Stimulated activated CD4-positive, alpha-beta T cell treated with anti-CD3 and anti-CD28 coated beads, TNF-alpha, amount 100 ng/mL, for 24 hours (primary cell): ENCODE measurements around the gene ZNF329.
"Not testable (repeated sequence)": the region's sequence is repeated elsewhere in the genome, so short reads cannot be mapped to it uniquely, and the experiment has no call there.

Source experiments
- DNase-seq, 3 experiments: peaks; one replicate each; pipeline ENCODE4 v3.0.0-alpha.2; 2020; ENCODE audit warnings: low read depth in 3 of 3

The ZNF329 gene

DNA sequence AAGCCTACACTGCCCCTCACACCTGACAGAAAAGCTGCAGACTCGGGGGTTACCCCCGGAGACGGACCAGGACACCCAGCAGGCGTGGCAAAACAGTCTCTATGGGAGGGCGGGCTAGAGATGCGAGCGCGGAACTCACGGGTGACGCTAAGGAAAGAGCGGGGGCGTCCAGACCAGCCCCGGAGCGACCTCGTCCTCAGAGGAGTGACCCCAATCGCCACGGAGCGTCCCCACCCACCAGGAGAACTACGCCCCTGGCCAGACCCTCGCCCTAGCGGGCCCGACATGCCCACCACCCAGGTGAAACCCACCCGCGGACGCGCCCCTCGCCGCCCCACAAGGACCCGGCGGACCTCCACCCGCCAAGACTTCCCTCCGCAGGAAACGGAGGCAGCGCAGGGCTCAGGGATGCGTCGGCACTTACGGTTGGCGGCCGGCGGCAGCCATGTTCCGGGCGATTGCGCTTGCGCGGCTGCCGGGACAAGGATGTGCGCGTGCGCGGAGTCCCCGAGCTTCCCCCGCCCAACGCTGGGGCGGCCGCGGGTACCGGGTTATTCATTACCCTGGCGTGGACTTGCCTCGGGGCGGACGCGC is at the start of gene ZNF329:
Gene ZNF329, minus strand, starts transcription at position 462 of the 594 bp plus-strand sequence. CDS start 21,286 bp downstream, outside the sequence.
- peak; percentile 87 to 90 (median 88) for DNase-seq

DNA sequence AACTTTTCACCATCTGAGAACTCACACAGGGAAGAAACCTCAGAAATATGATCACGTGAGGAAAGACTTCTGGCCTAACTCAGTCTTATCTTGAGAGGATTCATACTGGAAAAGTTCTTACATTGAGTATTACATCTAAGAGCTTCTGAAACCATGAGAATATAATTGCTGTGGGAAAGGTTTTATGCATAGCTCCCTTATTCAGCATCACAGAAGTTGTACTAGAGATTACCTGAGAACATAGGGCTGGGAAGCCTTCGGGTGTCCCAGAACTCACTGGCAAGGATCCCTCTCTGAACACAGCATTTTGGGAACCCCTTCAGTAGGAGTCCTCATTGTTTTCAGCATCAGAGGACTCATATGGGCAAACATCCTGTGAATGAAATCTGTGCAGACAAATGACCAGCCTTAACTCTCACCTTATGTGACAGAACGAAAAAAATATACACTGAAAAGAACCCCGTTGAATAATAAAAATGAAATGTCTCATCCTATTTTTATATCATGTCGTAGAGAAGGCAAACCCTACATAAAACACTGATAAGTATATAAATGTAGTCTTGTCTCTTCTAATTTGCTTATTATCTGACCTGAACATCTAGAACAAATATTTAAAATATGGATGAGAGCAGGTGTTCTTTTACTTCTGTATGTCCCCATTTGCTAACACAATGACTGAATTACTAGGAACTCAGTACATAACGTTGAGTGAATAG is 46.5 kb upstream of the ZNF329 start:
- DNase-seq = no peak

DNA sequence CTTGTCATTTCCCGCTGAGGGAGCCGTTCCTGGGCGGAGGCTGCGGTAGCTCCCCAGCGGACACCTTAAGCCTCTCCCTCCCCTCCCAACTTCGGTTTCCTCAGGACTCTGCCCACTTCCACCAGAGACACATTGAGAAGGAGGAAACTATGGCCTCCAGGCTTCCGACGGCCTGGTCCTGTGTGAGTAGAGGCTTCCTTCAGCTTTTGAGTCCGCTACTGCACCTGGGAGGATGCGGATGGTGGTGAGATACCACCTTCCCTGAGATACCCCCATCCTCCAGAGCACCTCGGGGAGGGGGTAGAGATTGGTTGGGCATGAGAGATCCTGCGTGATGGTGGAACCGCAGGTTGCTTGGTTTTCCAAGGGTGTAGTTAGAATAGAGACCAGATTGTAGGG is 33.2 kb upstream of the ZNF329 start:
- peak in 1 of 3 experiments; percentile 30 for DNase-seq

DNA sequence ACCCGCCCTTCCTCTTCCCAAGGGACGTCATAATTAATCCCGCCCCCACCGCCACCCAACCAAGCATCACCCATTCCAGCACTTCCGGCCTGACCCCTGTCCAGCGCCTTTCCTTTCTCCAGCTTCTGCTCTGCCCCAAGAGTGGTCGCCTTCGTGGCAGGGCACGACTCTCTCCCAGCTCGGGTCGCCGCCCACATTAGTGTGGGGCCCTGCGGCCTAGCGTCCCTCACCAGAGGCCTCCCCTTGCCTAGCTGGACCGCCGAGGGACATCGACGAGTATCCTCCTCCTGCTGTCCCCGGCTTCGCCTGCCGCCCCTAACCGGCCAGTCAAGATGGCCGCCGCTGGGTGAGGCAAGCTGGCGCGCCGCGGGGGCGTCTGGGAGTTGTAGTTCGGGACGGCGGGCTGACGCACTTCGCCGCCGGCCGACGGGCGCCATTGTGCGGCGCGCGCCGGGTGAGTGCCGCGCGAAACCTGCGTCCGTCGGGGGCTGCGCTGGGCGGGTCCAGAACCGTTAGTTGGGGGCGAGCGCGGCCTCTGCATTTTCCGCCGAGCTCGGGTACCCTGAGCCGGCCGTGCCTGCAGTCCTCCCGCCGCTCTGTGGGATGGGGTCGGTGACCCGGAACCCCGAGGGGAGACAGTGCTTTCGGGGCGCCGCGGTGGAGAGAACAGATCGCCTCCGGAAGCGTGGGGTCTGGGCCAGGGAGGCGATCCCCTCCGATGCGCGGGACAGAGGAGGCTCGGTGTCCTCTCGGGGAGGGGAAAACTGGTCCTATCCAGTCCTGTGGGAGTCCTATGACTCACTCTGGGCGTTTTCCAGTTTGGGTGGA is 32.6 kb upstream of the ZNF329 start, which contains the start of gene ZNF274:
Gene ZNF274, plus strand, starts transcription at position 73 of the 828 bp plus-strand sequence. CDS start 905 bp downstream, outside the sequence.
- DNase-seq = peak; percentile 85 to 92 (median 87)

DNA sequence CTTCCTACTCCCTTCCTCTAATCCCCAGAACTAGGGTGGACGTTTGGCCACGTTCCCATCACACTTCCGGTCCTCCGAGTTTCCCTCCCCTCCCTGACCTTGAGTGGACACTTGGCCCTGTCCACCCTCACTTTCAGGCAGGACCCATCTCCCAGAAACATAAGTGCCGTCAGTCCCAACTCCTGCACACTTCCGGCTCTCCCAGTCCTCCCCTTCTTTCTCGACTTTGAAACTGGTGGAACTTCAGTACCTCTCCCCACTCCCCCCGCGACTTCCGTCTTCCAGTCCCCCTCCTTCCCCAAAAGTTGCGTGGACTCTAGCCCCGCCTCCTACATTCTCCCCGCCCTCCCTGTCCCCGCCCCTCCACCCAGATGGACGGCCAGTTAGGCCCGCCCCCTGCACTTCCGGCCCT is 32.0 kb upstream of the ZNF329 start:
- DNase-seq = peak; percentile 71 to 84 (median 82)

DNA sequence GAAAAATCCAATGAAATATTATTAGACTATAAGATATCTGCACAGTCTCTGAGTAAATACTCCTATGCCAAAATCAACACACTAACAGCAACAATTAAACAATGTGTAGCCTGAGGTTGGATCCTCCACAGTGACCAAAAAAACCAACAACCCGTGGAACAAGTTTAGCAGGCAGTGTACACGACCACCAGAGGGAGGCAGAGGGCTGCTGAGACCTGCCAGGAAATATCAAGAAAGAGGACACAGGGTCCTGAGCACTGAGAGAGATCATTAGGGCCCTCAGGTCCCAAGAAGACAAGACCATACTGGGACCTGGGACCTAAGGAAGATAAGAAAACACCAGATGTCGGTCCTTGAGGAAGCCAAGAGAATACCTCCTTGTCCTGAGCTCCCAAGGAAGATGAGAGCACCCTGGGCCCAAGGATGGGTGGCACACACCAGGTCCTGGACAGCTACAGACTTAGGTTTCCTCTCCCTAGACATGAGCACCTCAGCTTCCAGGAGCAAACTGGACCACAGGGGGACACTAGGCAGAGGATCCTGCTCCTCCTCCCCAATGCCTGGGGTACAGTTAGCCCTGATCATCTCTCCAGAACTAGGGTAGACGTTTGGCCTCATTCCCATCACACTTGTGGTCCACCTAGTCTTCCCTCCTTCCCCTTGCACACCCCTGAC is 31.4 kb upstream of the ZNF329 start:
- peak; percentile 9 to 60 (median 51) for DNase-seq

DNA sequence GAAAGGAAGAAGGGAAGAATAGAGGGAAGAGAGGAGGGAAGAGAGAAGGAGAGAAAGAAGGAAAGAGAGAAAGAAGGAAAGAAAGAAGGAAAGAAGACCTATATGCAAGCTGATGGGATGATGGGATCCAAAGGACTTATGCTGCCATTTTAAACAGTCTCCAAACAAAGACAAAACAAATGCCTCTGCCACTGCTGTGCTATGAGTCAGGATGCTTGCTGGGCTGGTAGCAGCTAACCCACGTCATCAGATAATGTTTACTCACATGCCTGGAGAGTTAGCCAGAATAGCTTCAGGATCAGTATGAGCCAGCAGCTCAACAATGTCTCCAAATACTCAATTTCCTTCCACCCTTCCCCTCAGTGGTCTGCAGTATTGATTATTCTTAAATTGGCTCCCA is 20.3 kb upstream of the ZNF329 start:
- no peak for DNase-seq

DNA sequence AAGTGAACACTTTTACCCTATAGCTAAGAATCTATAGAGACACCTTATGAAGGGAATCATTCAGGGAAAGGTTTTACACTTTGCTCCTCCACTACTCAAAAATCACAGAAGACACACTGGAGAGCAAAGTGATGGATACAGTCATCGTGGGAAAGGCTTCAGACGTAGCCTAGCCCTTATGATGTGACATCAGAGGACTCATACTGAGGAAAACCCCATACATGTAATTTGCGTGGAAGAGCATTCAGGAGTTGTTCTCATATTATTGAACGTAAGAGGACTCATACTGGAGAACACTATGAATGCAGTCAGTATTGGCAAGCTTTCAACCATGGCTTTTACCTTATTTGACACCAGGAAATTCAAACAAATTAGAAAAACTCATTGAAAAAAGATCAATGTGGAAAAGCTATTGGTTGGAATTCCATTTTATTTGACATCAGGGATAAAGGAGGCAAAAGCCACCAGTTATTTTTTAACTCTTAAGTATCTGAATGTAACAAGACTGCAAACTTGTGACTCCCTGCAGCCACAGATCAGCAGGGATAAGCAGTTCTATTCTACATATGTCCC is 16.2 kb upstream of the ZNF329 start:
- DNase-seq = no peak

DNA sequence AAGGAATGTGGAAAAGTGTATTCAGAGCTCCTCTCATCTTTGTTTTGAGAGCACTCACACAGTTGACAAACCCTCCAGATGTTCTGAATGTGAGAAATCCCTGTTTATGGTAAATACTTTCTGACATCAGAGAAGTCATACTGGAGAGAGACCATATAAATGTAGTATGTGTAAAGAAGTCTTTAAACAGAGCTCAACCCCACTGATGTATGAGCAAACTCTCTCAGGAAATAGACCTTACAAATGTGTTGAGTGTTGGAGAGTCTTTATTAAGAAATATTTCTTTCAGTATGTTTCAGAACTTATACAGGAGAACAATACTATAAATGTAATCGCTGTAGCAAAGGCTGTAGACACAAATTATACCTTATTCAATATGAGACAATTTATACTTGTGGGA is 15.7 kb upstream of the ZNF329 start:
- no peak for DNase-seq

DNA sequence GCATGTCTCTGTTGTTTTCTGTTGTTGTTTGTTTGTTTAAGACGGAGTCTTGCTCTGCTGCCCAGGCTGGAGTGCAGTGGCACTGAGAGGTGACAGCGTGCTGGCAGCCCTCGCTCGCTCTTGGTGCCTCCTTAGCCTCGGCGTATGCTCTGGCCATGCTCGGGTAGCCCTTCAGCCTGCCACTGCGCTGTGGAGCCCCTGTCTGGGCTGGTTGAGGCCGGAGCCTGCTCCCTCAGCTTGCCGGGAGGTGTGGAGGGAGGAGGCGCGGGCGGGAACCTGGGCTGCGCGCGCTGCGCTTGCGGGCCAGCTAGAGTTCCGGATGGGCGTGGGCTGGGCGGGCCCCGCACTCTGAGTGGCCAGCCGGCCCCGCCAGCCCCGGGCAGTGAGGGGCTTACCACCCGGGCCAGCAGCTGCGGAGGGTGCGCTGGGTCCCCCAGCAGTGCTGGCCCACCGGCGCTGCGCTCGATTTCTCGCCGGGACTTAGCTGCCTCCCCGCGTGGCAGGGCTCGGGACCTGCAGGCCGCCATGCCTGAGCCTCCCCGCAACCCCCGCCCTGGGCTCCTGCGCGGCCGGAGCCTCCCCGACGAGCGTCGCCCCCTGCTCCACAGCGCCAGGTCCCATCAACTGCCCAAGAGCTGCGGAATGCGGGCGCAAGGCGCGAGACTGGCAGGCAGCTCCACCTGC is 6.6 kb upstream of the ZNF329 start:
- no peak for DNase-seq

DNA sequence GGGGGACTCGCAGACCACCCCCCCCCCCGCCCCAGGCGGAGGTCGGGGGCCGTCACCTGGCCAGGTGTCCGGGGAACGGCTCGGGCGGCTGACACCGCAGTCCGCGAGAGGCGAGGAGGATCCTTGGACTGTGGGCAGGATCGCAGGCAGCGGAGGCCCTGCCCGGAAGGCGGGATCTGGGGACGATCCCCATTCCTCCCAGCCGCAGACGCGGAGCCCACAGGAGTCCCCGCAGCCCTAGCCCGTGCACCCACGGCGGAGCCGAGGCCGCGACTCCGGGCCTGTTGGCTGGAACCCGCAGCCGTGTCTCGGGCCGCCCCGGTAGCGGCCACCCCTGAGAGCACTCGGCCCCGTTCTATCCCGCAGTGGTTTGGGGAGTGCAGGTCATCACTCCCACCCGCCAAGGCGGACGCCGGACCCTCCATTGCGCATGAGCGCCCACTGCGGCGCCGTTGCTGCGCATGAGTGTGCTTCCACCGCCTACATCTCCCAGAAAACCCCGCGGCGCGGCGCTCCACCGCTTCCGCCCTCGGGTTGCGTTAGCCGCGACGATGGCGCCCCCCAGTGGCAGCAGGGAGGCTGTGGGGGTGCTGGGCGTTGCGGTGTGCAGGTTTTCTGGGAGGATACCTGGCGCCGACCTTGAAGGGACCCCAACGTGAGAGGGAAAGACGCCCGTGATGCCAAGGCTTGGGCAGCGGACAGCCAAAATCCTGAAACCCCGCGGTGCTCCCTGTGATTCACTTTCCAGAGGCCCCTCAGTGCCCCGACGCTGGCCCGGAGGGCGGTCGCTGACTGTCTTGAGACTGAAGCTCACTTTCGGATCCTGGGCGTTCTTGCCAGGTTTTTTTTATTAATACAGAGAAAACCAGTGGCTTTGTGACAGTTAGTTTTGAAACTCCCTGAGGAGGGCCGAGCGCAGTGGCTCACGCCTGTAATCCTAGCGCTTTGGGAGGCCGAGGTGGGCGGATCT is 4.4 kb upstream of the ZNF329 start:
- DNase-seq = peak; percentile 95 to 98 (median 96)

DNA sequence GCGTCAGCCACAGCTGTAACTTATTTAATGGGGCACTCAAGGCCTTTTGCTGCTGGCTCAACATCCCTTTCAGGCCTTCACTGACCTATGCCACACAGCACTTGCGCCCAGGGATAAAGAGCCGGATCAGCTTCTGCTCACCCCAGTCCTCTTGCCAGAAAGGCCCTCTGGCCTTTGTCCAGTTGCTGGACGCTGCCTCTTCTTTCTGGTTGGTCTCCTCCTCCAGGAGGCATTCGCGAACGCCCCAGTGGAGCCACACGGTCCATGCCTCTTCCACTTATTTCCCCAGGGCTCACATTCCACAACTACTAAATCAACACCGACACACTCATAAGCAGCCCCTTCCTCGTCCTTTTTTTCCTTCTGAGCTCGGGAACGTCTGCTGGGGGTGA is 3.7 kb upstream of the ZNF329 start:
- no peak for DNase-seq

DNA sequence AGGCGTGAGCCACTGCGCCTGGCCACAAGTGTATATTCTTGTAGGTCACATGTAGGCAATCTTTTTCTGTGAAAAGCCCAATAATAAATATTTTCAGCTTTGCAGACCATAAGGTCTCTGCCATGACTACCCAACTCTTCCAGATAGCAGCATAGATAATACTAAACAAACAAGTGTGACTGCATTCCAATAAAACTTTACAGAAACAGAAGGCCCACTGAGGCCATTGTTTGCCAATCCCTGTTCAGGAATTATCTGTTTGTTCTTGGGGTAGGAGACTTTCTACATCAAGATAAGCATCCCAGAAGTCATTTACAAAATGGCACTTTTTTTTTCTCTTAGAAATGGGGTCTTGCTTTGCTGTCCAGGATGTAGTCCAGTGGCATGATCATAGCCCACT is 2.8 kb upstream of the ZNF329 start:
- no peak for DNase-seq

DNA sequence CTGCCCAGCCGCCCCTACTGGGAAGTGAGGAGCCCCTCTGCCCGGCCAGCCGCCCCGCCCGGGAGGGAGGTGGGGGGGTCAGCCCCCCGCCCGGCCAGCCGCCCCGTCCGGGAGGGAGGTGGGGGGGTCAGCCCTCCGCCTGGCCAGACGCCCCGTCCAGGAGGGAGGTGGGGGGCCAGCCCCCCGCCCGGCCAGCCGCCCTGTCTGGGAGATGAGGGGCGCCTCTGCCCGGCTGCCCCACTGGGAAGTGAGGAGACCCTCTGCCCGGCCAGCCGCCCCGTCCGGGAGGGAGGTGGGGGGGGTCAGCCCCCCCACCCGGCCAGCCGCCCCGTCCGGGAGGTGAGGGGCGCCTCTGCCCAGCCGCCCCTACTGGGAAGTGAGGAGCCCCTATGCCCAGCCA is 3.1 kb downstream of the ZNF329 start:
- DNase-seq = not testable (repeated sequence)

DNA sequence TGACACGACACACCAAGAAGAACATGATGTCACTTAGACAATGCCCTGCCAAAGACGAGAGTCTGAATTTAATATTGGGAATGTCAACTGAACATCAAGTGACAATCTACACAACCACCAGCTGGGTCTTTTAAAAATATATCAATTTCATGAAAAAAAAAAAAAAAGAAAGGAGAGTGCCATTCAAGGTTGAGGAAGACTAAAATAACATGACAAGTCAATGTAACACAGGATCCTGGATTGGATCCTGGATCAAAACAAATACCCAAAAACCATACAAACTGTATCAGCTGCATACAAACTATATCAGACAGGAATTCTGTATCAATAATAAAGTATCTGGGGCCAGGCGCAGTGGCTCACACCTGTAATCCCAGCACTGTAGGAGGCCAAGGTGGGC is 4.7 kb downstream of the ZNF329 start:
- no peak for DNase-seq

DNA sequence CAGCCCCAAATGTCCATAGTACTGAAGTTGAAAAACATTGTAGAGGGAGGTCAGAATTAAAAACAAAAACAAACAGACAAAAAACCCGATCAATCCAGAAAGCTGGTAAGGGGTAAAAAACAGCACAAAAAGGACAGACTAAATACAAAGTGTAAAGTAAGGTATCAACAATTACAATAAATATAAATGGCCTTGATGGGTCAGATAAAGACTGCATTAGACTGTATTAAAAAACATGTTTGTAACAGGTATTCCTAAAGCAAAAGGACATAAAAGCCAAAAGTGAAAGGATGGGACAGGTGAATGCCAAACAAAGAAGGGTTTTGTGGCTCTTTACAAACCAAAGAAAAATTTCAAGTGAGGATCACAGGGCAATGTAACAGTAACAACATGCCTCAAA is 16.3 kb downstream of the ZNF329 start:
- DNase-seq = no peak

DNA sequence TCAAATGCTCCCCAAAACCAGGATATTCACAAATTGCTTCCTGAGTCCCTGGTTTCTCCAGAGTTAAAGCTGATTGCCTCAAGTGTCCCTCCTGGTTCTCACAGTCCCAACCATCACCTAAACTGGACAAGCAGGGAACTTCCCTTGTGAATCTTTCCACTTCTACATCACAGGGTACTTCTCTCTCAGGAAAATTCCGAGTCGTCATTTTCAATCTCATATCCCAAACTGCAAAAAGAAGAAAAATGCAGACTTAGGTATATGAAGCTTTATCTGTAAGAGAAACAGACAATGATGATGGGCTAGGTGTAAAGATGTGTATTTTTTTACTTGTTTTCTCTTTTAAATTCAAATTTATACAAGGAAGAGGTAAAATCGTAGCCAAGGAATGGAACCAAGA is 21.3 kb downstream of the ZNF329 start:
- no peak for DNase-seq

DNA sequence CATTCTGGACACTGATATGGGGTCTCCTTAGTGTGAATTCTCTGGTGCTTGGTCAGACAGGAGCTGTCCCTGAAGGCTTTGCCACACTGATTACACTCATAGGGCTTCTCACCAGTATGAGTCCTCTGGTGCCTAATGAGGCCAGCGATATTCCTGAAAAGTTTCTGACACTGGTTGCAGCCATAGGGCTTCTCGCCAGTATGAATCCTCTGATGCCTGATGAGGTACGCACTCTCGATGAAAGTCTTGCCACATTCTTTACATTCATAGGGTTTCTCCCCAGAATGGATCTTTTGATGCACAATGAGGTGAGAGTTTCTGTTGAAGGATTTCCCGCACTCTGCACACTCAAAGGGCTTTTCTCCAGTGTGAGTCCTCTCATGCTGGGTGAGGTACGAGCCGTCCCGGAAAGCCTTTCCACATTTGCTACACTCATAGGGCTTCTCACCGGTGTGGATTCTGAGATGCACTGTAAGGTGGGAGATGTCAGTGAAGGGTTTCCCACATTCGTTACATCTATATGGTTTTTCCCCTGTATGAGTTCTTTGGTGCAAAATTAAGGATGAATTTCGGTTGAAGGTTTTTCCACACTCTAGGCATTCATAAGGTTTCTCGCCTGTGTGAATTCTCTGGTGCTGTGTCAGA is 22.4 kb downstream of the ZNF329 start:
- no peak for DNase-seq

DNA sequence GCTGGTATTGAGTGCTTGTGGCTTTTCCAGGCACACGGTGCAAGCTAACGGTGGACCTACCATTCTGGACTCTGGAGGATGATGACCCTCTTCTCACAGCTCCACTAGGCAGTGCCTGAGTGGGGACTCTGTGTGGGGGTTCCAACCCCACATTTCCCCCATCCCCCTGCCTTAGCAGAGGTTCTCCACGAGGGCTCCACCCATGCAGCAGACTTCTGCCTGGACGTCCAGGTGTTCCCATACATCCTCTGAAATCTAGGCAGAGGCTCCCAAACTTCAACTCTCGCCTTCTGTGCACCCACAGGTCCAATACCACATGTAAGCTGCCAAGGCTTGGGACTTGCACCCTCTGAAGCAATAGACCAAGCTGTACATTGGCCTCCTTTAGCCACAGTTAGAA is 27.2 kb downstream of the ZNF329 start:
- no peak for DNase-seq
